ENCODE data around the gene FKBP5.

- TF ChIP-seq POLR2AphosphoS5 (IDR thresholded peaks at IDR 0.05): no peak
- no peak for TF ChIP-seq CTCF (IDR thresholded peaks at IDR 0.05; ENCODE audit: poor library complexity, severe bottlenecking)
- no peak for TF ChIP-seq RAD21 (conservative IDR thresholded peaks at IDR 0.05)
- TF ChIP-seq REST (IDR thresholded peaks at IDR 0.05; ENCODE audit: borderline replicate concordance): no peak
- TF ChIP-seq EZH2 (IDR thresholded peaks at IDR 0.05; ENCODE audit: borderline replicate concordance, insufficient read depth, low read length, poor library complexity, severe bottlenecking): no peak
- no peak for TF ChIP-seq MXI1 (conservative IDR thresholded peaks at IDR 0.05; ENCODE audit: poor library complexity, severe bottlenecking)
Measured at GRCh38 chr6:35569011-35569461, 119.7 kb downstream of the FKBP5 start.

All from neural cell (in vitro differentiated cells).